ENCODE results near the gene ELANE. TPM values are rescaled to one million over a fixed set of nuclear protein-coding genes. Genes with fewer than 3 reads are reported as not detected.

Gene ELANE
- total RNA-seq, 2 experiments from 2014 or later = not detected

GRCh38 chr19:887599-887998, 35.5 kb downstream of the ELANE start:
- Histone ChIP-seq H3K36me3 (ENCODE audit: insufficient read depth, low read length) (peaks cover 36% of the 10 kb centered on the region), H3K79me2 (ENCODE audit: insufficient read depth, low read depth, low read length) (0 out of 2 replicates have a peak, but pooled peaks cover 5% of the 10 kb centered on the region), H3K27ac (ENCODE audit: low read depth, low read length, poor library complexity, severe bottlenecking) (no peak overlapping the region), H3K9me2 (ENCODE audit: insufficient read depth, low read length) (no peaks in the 10 kb centered on the region), H3K9me3 (ENCODE audit: low read length) (no peaks in the 10 kb centered on the region), H3K4me3 (ENCODE audit: low read depth, low read length, poor library complexity, severe bottlenecking) (no peak overlapping the region), H3K4me2 (ENCODE audit: low read length) (no peak overlapping the region), H2AFZ (ENCODE audit: low read length) (no peak overlapping the region), H3K4me1 (ENCODE audit: insufficient read depth, low read length, poor library complexity, severe bottlenecking) (peaks cover 5% of the 10 kb centered on the region), H4K20me1 (ENCODE audit: insufficient read depth, low read length) (no peaks in the 10 kb centered on the region)
- TF ChIP-seq EZH2phosphoT487 (IDR thresholded peaks at IDR 0.05; ENCODE audit: borderline replicate concordance, low read depth, low read length) = no peak
- TF ChIP-seq, protein P1, sequence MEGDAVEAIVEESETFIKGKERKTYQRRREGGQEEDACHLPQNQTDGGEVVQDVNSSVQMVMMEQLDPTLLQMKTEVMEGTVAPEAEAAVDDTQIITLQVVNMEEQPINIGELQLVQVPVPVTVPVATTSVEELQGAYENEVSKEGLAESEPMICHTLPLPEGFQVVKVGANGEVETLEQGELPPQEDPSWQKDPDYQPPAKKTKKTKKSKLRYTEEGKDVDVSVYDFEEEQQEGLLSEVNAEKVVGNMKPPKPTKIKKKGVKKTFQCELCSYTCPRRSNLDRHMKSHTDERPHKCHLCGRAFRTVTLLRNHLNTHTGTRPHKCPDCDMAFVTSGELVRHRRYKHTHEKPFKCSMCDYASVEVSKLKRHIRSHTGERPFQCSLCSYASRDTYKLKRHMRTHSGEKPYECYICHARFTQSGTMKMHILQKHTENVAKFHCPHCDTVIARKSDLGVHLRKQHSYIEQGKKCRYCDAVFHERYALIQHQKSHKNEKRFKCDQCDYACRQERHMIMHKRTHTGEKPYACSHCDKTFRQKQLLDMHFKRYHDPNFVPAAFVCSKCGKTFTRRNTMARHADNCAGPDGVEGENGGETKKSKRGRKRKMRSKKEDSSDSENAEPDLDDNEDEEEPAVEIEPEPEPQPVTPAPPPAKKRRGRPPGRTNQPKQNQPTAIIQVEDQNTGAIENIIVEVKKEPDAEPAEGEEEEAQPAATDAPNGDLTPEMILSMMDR (conservative IDR thresholded peaks at IDR 0.05; ENCODE audit: low read length) = no peak
- ChIA-PET CTCF (ENCODE audit: unreplicated experiment) (no interaction called here), POLR2A (no interaction called here)
- intact Hi-C loops (cut with micrococcal nuclease; ENCODE audit: unreplicated experiment) = no loop called here
- no TSS peak for BruUV-seq (replicated peaks)
- no peak for DNase-seq (ENCODE audit: low spot score)

DNA sequence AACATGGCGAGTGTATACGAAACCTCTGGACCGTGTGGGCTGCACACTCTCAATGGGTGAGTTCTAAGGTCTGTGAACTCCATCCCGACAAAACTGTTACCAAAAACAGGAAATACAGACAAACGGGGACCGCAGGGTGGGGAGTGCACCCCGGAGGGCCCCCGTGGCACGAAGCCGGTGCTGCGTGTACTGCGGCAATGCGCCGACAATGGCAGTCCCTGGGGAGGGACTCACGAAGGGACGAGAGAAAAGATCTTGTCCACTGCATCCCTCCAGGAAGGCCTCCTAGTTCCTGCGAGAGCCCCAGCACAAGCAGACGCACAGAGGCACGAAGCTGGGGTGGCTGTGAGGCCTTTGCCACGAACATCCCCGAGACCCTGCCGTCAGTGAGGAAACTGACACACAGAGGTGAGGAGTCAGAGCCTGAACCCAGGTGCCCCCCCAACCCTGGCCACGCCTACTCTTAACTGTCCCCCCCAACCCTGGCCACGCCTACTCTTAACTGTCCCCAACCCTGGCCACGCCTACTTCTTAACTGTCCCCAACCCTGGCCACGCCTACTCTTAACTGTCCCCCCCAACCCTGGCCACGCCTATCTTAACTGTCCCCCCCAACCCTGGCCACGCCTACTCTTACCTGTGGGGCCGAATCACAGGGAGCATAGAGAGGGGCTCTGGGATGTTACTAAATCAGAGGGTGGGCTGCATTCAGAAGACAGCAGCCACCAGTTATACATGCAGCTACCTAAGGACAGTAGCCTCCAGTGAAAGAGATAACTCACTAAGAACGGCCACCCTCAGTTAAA, 36.7 kb downstream of the ELANE start:
- TF ChIP-seq EZH2phosphoT487 (IDR thresholded peaks at IDR 0.05; ENCODE audit: borderline replicate concordance, low read depth, low read length) = no peak
- TF ChIP-seq, protein P1 (conservative IDR thresholded peaks at IDR 0.05; ENCODE audit: low read length) = no peak

GRCh38 chr19:889662-890295, 37.7 kb downstream of the ELANE start:
- no peak for DNase-seq (ENCODE audit: low spot score)
- H3K27ac ChIP-seq (ENCODE audit: low read depth, low read length, poor library complexity, severe bottlenecking) = no peak overlapping the region
- no peaks in the 10 kb centered on the region for H4K20me1 ChIP-seq (ENCODE audit: insufficient read depth, low read length)
- BruUV-seq (replicated peaks) = no TSS peak
- TF ChIP-seq, protein P1 (conservative IDR thresholded peaks at IDR 0.05; ENCODE audit: low read length) = no peak
- no peak for TF ChIP-seq EZH2phosphoT487 (IDR thresholded peaks at IDR 0.05; ENCODE audit: borderline replicate concordance, low read depth, low read length)
- intact Hi-C loops (cut with micrococcal nuclease; ENCODE audit: unreplicated experiment) = no loop called here
- H2AFZ ChIP-seq (ENCODE audit: low read length) = no peak overlapping the region
- H3K4me1 ChIP-seq (ENCODE audit: insufficient read depth, low read length, poor library complexity, severe bottlenecking) = peaks cover 5% of the 10 kb centered on the region
- peaks cover 21% of the 10 kb centered on the region; the same call in 1 of the 2 replicates for H3K36me3 ChIP-seq (ENCODE audit: insufficient read depth, low read length)
- H3K4me3 ChIP-seq (ENCODE audit: low read depth, low read length, poor library complexity, severe bottlenecking) = no peak overlapping the region
- 0 out of 2 replicates have a peak, but pooled peaks cover 5% of the 10 kb centered on the region for H3K79me2 ChIP-seq (ENCODE audit: insufficient read depth, low read depth, low read length)
- no peak overlapping the region for H3K4me2 ChIP-seq (ENCODE audit: low read length)
- no peaks in the 10 kb centered on the region for H3K9me2 ChIP-seq (ENCODE audit: insufficient read depth, low read length)
- POLR2A ChIA-PET = no interaction called here
- no peaks in the 10 kb centered on the region for H3K9me3 ChIP-seq (ENCODE audit: low read length)
- CTCF ChIA-PET (ENCODE audit: unreplicated experiment) = no interaction called here

More for the DNA sequence above, 36.7 kb downstream of the ELANE start:
- Histone ChIP-seq H3K4me1 (ENCODE audit: insufficient read depth, low read length, poor library complexity, severe bottlenecking) (peaks cover 5% of the 10 kb centered on the region), H3K9me3 (ENCODE audit: low read length) (no peaks in the 10 kb centered on the region), H3K27ac (ENCODE audit: low read depth, low read length, poor library complexity, severe bottlenecking) (no peak overlapping the region), H4K20me1 (ENCODE audit: insufficient read depth, low read length) (no peaks in the 10 kb centered on the region), H3K79me2 (ENCODE audit: insufficient read depth, low read depth, low read length) (0 out of 2 replicates have a peak, but pooled peaks cover 5% of the 10 kb centered on the region), H3K4me2 (ENCODE audit: low read length) (no peak overlapping the region), H3K9me2 (ENCODE audit: insufficient read depth, low read length) (no peaks in the 10 kb centered on the region), H3K36me3 (ENCODE audit: insufficient read depth, low read length) (peaks cover 24% of the 10 kb centered on the region), H3K4me3 (ENCODE audit: low read depth, low read length, poor library complexity, severe bottlenecking) (no peak overlapping the region), H2AFZ (ENCODE audit: low read length) (no peak overlapping the region)
- ChIA-PET POLR2A (no interaction called here), CTCF (ENCODE audit: unreplicated experiment) (no interaction called here)
- intact Hi-C loops (cut with micrococcal nuclease; ENCODE audit: unreplicated experiment) = no loop called here
- DNase-seq (ENCODE audit: low spot score) = no peak
- TSS peak; percentile 62 for BruUV-seq (replicated peaks)

All from OCI-LY7 (cell line).